Endothelial cell of umbilical vein (primary cell): ENCODE data around the gene NTN3. TPM values are rescaled to one million over a fixed set of nuclear protein-coding genes. Genes with fewer than 3 reads are reported as not detected.

ENCODE experiments used
- BruUV-seq: library from RNA; stranded (reverse); fragments of 400-500 nt; replicated peaks from 2 replicates; lab custom pipeline; 2021; lab: Mats Ljungman, UMichigan
- CTCF ChIA-PET: fragments of 300-600, 350-600 bp; sonication (Branson Sonifier 250); formaldehyde crosslinking; loops from one replicate; lab custom pipeline; 2021; ENCODE audit warnings: antibody characterized with exemption, inconsistent platforms; lab: Charles Lee
- POLR2A ChIA-PET: fragments of 300-600, 350-600 bp; sonication (Branson Sonifier 250); formaldehyde crosslinking; loops from one replicate; lab custom pipeline; 2021; ENCODE audit warnings: antibody characterized with exemption, inconsistent platforms; lab: Charles Lee
- DNase-seq: peaks from one replicate; pipeline ENCODE4 v3.0.0-alpha.2; 2011; ENCODE audit warnings: low read depth, low spot score
- FAIRE-seq: peaks from 2 replicates; lab custom pipeline; 2011; peaks lifted over from hg19 to GRCh38; lab: Jason Lieb, UNC
- H2AFZ ChIP-seq: 2 replicates; pipeline ENCODE4 v1.6.0; 2012; ENCODE audit warnings: low read depth, low read length, control low read depth, inconsistent platforms
- H3K27ac ChIP-seq: 2 replicates; pipeline ENCODE4 v1.5.1; 2011; ENCODE audit warnings: low read depth, mild to moderate bottlenecking, control low read depth, low read length, moderate library complexity; ENCODE audit not compliant: insufficient read depth
- H3K27me3 ChIP-seq, 2 experiments: 2 replicates each; pipeline versions ENCODE4 v1.6.0 to v1.6.1; 2011; ENCODE audit warnings: low read length in 2 of 2, mixed read lengths in 1 of 2; ENCODE audit not compliant: control insufficient read depth in 2 of 2, insufficient read depth in 2 of 2
- H3K36me3 ChIP-seq, 2 experiments: 2 replicates in 1 of 2; 3 replicates in 1 of 2; pipeline ENCODE4 v1.5.1; 2011; ENCODE audit warnings: low read length in 2 of 2, mild to moderate bottlenecking in 1 of 2, moderate library complexity in 1 of 2; ENCODE audit not compliant: control insufficient read depth in 2 of 2, insufficient read depth in 2 of 2; ENCODE audit errors: extremely low read depth in 1 of 2
- H3K4me1 ChIP-seq: 3 replicates; pipeline ENCODE4 v1.5.1; 2011; ENCODE audit warnings: mild to moderate bottlenecking, low read length; ENCODE audit not compliant: control insufficient read depth, insufficient read depth; ENCODE audit errors: extremely low read depth
- H3K4me2 ChIP-seq: 2 replicates; pipeline ENCODE4 v1.6.1; 2011; ENCODE audit warnings: low read length, control low read depth, mixed read lengths; ENCODE audit not compliant: insufficient read depth
- H3K4me3 ChIP-seq, 3 experiments: fragments of 200-600 bp in 1 of 3; sonication (generic), shearing (Covaris generic) in 1 of 3; replicated peaks in 1 of 3; 2 replicates each; pipeline ENCODE4 v1.5.1; 2011 to 2016; ENCODE audit warnings: control low read depth in 3 of 3, low read length in 3 of 3, mild to moderate bottlenecking in 2 of 3, inconsistent platforms in 1 of 3, low read depth in 1 of 3, moderate library complexity in 1 of 3; ENCODE audit not compliant: insufficient read depth in 1 of 3
- H3K79me2 ChIP-seq: 2 replicates; pipeline ENCODE4 v1.6.0; 2012; ENCODE audit warnings: low read length, inconsistent platforms; ENCODE audit not compliant: control insufficient read depth, insufficient read depth
- H3K9ac ChIP-seq: replicated peaks from 2 replicates; pipeline ENCODE3; 2011; ENCODE audit warnings: low read length, control low read depth; ENCODE audit not compliant: insufficient read depth; ENCODE audit errors: extremely low read depth
- H3K9me1 ChIP-seq: replicated peaks from 3 replicates; pipeline ENCODE4 v1.6.0; 2011; ENCODE audit warnings: mild to moderate bottlenecking, low read length; ENCODE audit not compliant: control insufficient read depth, insufficient read depth; ENCODE audit errors: extremely low read depth
- H3K9me3 ChIP-seq: replicated peaks from 2 replicates; pipeline ENCODE4 v1.5.1; 2012; ENCODE audit warnings: low read length, inconsistent platforms; ENCODE audit not compliant: control insufficient read depth, insufficient read depth
- H4K20me1 ChIP-seq: replicated peaks from 2 replicates; pipeline ENCODE3; 2011; ENCODE audit warnings: mild to moderate bottlenecking, low read length; ENCODE audit not compliant: control insufficient read depth, insufficient read depth; ENCODE audit errors: extremely low read depth
- CTCF ChIP-seq, 2 donors: IDR thresholded peaks; 1 replicate in 1 of 2; 2 replicates in 1 of 2; pipeline ENCODE4 v1.5.1; 2011; ENCODE audit warnings: low read length in 2 of 2, mild to moderate bottlenecking in 2 of 2, moderate library complexity in 2 of 2, control low read depth in 1 of 2, inconsistent platforms in 1 of 2, low read depth in 1 of 2; ENCODE audit not compliant: insufficient read depth in 1 of 2; ENCODE audit errors: extremely low read depth in 1 of 2
- EZH2 ChIP-seq: IDR thresholded peaks from 2 replicates; pipeline ENCODE4 v1.6.1; 2012; ENCODE audit warnings: borderline replicate concordance, low read depth, mild to moderate bottlenecking, moderate library complexity, low read length, inconsistent platforms; ENCODE audit not compliant: severe bottlenecking
- FOS ChIP-seq: IDR thresholded peaks from 2 replicates; pipeline ENCODE4 v1.6.1; 2011; ENCODE audit warnings: mild to moderate bottlenecking, low read length, moderate library complexity, borderline replicate concordance; ENCODE audit not compliant: insufficient read depth
- GATA2 ChIP-seq: IDR thresholded peaks from 2 replicates; pipeline ENCODE4 v1.7.0; 2011; ENCODE audit warnings: low read depth, mild to moderate bottlenecking, moderate library complexity, mixed read lengths, low read length; ENCODE audit not compliant: insufficient read length, insufficient read depth
- JUN ChIP-seq: IDR thresholded peaks from 2 replicates; pipeline ENCODE4 v1.6.1; 2011; ENCODE audit warnings: borderline replicate concordance, low read depth; ENCODE audit not compliant: insufficient read length, insufficient read depth
- MAX ChIP-seq: IDR thresholded peaks from 2 replicates; pipeline ENCODE4 v1.6.1; 2011; ENCODE audit not compliant: insufficient read depth, insufficient read length
- MYC ChIP-seq: IDR thresholded peaks from one replicate; pipeline ENCODE4 v1.6.1; 2011; ENCODE audit warnings: mild to moderate bottlenecking, low read depth, low read length
- POLR2A ChIP-seq: IDR thresholded peaks from 2 replicates; pipeline ENCODE4 v1.6.1; 2012; ENCODE audit warnings: low read depth, mild to moderate bottlenecking, control low read depth, low read length
- POLR2AphosphoS5 ChIP-seq: IDR thresholded peaks from 2 replicates; pipeline ENCODE4 v1.6.1; 2012; ENCODE audit warnings: low read depth, mild to moderate bottlenecking, control low read depth, low read length, moderate library complexity; ENCODE audit not compliant: insufficient read depth
- dilution Hi-C: fragments of 300-500 bp; cut with MboI; formaldehyde crosslinking; loops from one replicate; pipeline ENCODE4 v1.15.0; 2019; ENCODE audit warnings: low sequenced_read_pairs; ENCODE audit not compliant: extremely low pct_ligation_motif_present
- intact Hi-C: fragments of 100-400 bp; cut with micrococcal nuclease; formaldehyde crosslinking; loops from one replicate; pipeline ENCODE4 v1.10.0; 2022
- polyA plus RNA-seq, 4 experiments: library from polyadenylated mRNA; depleted of rRNA in 3 of 4; stranded (reverse) in 3 of 4; unstranded in 1 of 4; fragments of >200 nt; gene quantifications; 2 replicates each; pipeline versions ENCODE4 v1.2.1 to v1.2.3, GENCODE V29; 2011 to 2012; ENCODE audit warnings: missing spikeins in 1 of 4
- total RNA-seq: library from RNA; stranded (reverse); gene quantifications from 2 replicates; pipeline ENCODE4 v1.2.3, GENCODE V29; 2021

Gene NTN3
- total and polyA plus RNA-seq, 2 donors (not counting 3 experiments of a cell fraction or from before 2014, with no cell fraction given): 0.15 TPM; not detected in 1

GRCh38 chr16:2425008-2425518 is 46.0 kb upstream of the NTN3 start:
- Histone ChIP-seq H4K20me1 (no peaks in the 10 kb centered on the region), H2AFZ (no peak overlapping the region), H3K36me3 (no peaks in the 10 kb centered on the region), H3K9me1 (no peaks in the 10 kb centered on the region), H3K9me3 (no peaks in the 10 kb centered on the region), H3K4me1 (peaks cover 10% of the 10 kb centered on the region), H3K79me2 (peaks cover 8% of the 10 kb centered on the region), H3K9ac (no peak overlapping the region), H3K4me2 (no peak overlapping the region), H3K27me3 (peaks cover 3 to 5% of the 10 kb centered on the region in 2 experiments), H3K27ac (no peak overlapping the region), H3K4me3 (no peak overlapping the region)
- no peak for FAIRE-seq
- dilution Hi-C loops: no loop called here
- POLR2A ChIA-PET: no interaction called here
- CTCF ChIA-PET: no interaction called here
- no peak for TF ChIP-seq POLR2A
- no peak for TF ChIP-seq MYC
- TF ChIP-seq FOS: no peak
- TF ChIP-seq JUN: no peak
- TF ChIP-seq MAX: no peak
- TF ChIP-seq GATA2: no peak
- no peak for TF ChIP-seq CTCF (IDR thresholded peaks at IDR 0.05; ENCODE audit: extremely low read depth in 1 of 2, insufficient read depth in 1 of 2, low read depth in 1 of 2, low read length in 2 of 2)
- no peak for TF ChIP-seq EZH2
- no peak for TF ChIP-seq POLR2AphosphoS5
- BruUV-seq: no TSS peak
- intact Hi-C loops: loop anchor here (10.0 kb wide), 1 partner anchor 130 kb away; no protein-coding TSS in a partner anchor
- no peak for DNase-seq
